Liver (tissue), 9 donors: ENCODE measurements around the gene CEP131. TPM values are rescaled to one million over a fixed set of nuclear protein-coding genes. Genes with fewer than 3 reads are reported as not detected.
A peak's percentile ranks its signal among the peaks of the same experiment; 100 is the strongest.

ENCODE experiments used
- DNase-seq: peaks from one replicate; pipeline ENCODE4 v3.0.0-alpha.2; 2017; ENCODE audit warnings: low spot score
- H3K27ac ChIP-seq, 2 donors: one replicate each; pipeline ENCODE4 v1.7.0; 2013; ENCODE audit warnings: inconsistent platforms in 2 of 2, low read length in 2 of 2, control low read depth in 1 of 2, low read depth in 1 of 2, mild to moderate bottlenecking in 1 of 2
- H3K27me3 ChIP-seq, 4 donors: one replicate each; pipeline versions ENCODE4 v1.6.1 to v1.7.0; 2013; ENCODE audit warnings: low read length in 3 of 4, inconsistent platforms in 1 of 4, mild to moderate bottlenecking in 1 of 4, moderate library complexity in 1 of 4; ENCODE audit not compliant: control insufficient read depth in 4 of 4, insufficient read depth in 4 of 4
- H3K36me3 ChIP-seq, 4 donors: one replicate each; pipeline versions ENCODE4 v1.6.1 to v1.7.0; 2013; ENCODE audit warnings: low read length in 3 of 4, mild to moderate bottlenecking in 3 of 4, low read depth in 1 of 4, moderate library complexity in 1 of 4; ENCODE audit not compliant: control insufficient read depth in 4 of 4, insufficient read depth in 3 of 4
- H3K4me1 ChIP-seq, 4 donors: one replicate each; pipeline versions ENCODE4 v1.6.1 to v1.7.0; 2013; ENCODE audit warnings: low read length in 3 of 4, mild to moderate bottlenecking in 3 of 4, moderate library complexity in 1 of 4; ENCODE audit not compliant: control insufficient read depth in 4 of 4, insufficient read depth in 4 of 4
- H3K4me3 ChIP-seq, 3 donors: one replicate each; pipeline versions ENCODE4 v1.6.1 to v1.7.0; 2013; ENCODE audit warnings: low read length in 3 of 3, control low read depth in 1 of 3, low read depth in 1 of 3, mild to moderate bottlenecking in 1 of 3
- H3K9ac ChIP-seq, 2 donors: one replicate each; pipeline ENCODE4 v1.7.0; 2013; ENCODE audit warnings: low read length in 2 of 2, mild to moderate bottlenecking in 2 of 2, moderate library complexity in 2 of 2, control low read depth in 1 of 2, low read depth in 1 of 2
- H3K9me3 ChIP-seq, 4 donors: one replicate each; pipeline versions ENCODE4 v1.6.1 to v1.7.0; 2013; ENCODE audit warnings: low read length in 3 of 4; ENCODE audit not compliant: control insufficient read depth in 4 of 4
- ATF3 ChIP-seq: IDR thresholded peaks from 2 replicates; pipeline ENCODE4 v1.6.1; 2016; ENCODE audit warnings: antibody characterized with exemption
- CTCF ChIP-seq: fragments of 150-350 bp; IDR thresholded peaks from 2 replicates; pipeline ENCODE4 v1.5.1; 2017; ENCODE audit warnings: improper control_type of control experiment, low read depth, low read length; ENCODE audit not compliant: missing input control
- EGR1 ChIP-seq, 2 donors: IDR thresholded peaks; 2 replicates each; pipeline ENCODE4 v1.6.1; 2016 to 2018; ENCODE audit warnings: antibody characterized with exemption in 2 of 2, low read depth in 2 of 2
- FOXA1 ChIP-seq: IDR thresholded peaks from 2 replicates; pipeline ENCODE4 v1.6.1; 2016; ENCODE audit warnings: antibody characterized with exemption
- FOXA2 ChIP-seq: IDR thresholded peaks from 2 replicates; pipeline ENCODE4 v1.6.1; 2016; ENCODE audit warnings: antibody characterized with exemption
- GABPA ChIP-seq, 2 donors: IDR thresholded peaks in 1 of 2; conservative IDR thresholded peaks in 1 of 2; 2 replicates each; pipeline ENCODE4 v1.6.1; 2016; ENCODE audit warnings: antibody characterized with exemption in 2 of 2, mild to moderate bottlenecking in 1 of 2, moderate library complexity in 1 of 2
- HNF4G ChIP-seq: IDR thresholded peaks from 2 replicates; pipeline ENCODE4 v1.6.1; 2016; ENCODE audit warnings: antibody characterized with exemption
- JUND ChIP-seq, 2 donors: IDR thresholded peaks; 2 replicates each; pipeline ENCODE4 v1.6.1; 2016; ENCODE audit warnings: antibody characterized with exemption in 2 of 2
- NR2F2 ChIP-seq: IDR thresholded peaks from 2 replicates; pipeline ENCODE4 v1.6.1; 2016; ENCODE audit warnings: antibody characterized with exemption
- RAD21 ChIP-seq, 2 donors: IDR thresholded peaks; 2 replicates each; pipeline ENCODE4 v1.6.1; 2016; ENCODE audit warnings: antibody characterized with exemption in 2 of 2, mild to moderate bottlenecking in 2 of 2
- TAF1 ChIP-seq: conservative IDR thresholded peaks from 2 replicates; pipeline ENCODE4 v1.6.1; 2016; ENCODE audit warnings: antibody characterized with exemption, mild to moderate bottlenecking
- YY1 ChIP-seq: IDR thresholded peaks from 2 replicates; pipeline ENCODE4 v1.6.1; 2016; ENCODE audit warnings: antibody characterized with exemption, mild to moderate bottlenecking
- ZBTB33 ChIP-seq: IDR thresholded peaks from 2 replicates; pipeline ENCODE4 v1.6.1; 2016; ENCODE audit warnings: antibody characterized with exemption
- WGBS: extraction: QIAGEN DNeasy Blood & Tissue Kit; methylation state at CpG from one replicate; pipeline ENCODE4 v1.1.7; 2013; 5-methylcytosine and 5-hydroxymethylcytosine counted together
- polyA plus RNA-seq, 2 donors: library from polyadenylated mRNA; stranded (reverse) in 1 of 2; unstranded in 1 of 2; fragments of 200-250 nt in 1 of 2; fragments of >200 nt in 1 of 2; fragmentation: Nextera tagmentation in 1 of 2; extraction: Ambion mirVana in 1 of 2; gene quantifications; one replicate each; pipeline versions ENCODE4 v1.2.1 to v1.2.3, GENCODE V29; 2013 to 2015
- total RNA-seq, 2 donors: library from RNA; depleted of rRNA; stranded (reverse); fragments of >200 nt; gene quantifications; one replicate each; pipeline ENCODE4 v1.2.3, GENCODE V29; 2014
- donor health status: healthy.
- donor health status: healthy.
- donor health status: healthy.
- donor health status: healthy.
- donor health status: healthy.

The CEP131 gene
- total and polyA plus RNA-seq, 4 donors = 0.71 to 6.3 (median 2.2) TPM

GRCh38 chr17:81203136-81203535 is 19.6 kb downstream of the CEP131 start:
- TF ChIP-seq EGR1 (IDR thresholded peaks at IDR 0.05; ENCODE audit: low read depth in 2 of 2) = no peak
- TF ChIP-seq YY1 = no peak
- no peak for TF ChIP-seq GABPA (IDR thresholded peaks at IDR 0.05 in 1 of 2, conservative IDR thresholded peaks at IDR 0.05 in 1 of 2)
- no peak for TF ChIP-seq FOXA1
- no peaks in the 10 kb centered on the region for H3K36me3 ChIP-seq
- H3K4me1 ChIP-seq = no peaks in the 10 kb centered on the region
- WGBS = 97% methylated on average over 20 of the region's 20 CpGs
- H3K9ac ChIP-seq = no peak overlapping the region
- H3K27ac ChIP-seq = no peak overlapping the region
- H3K4me3 ChIP-seq = no peak overlapping the region
- no peak for DNase-seq
- H3K9me3 ChIP-seq = no peaks in the 10 kb centered on the region
- no peaks in the 10 kb centered on the region for H3K27me3 ChIP-seq

- Histone ChIP-seq H3K4me3 (no peak overlapping the region), H3K9ac (no peak overlapping the region), H3K36me3 (no peaks in the 10 kb centered on the region), H3K9me3 (no peaks in the 10 kb centered on the region), H3K4me1 (no peaks in the 10 kb centered on the region), H3K27ac (no peak overlapping the region), H3K27me3 (no peaks in the 10 kb centered on the region)
- DNase-seq = no peak
- 98% methylated on average over 10 of the region's 10 CpGs for WGBS
- TF ChIP-seq HNF4G = no peak
Measured at GRCh38 chr17:81202318-81202717, 20.4 kb downstream of the CEP131 start.

- Histone ChIP-seq H3K36me3 (no peaks in the 10 kb centered on the region), H3K27ac (no peak overlapping the region), H3K4me1 (no peaks in the 10 kb centered on the region)
Measured at GRCh38 chr17:81200695-81201580, 21.8 kb downstream of the CEP131 start.

GRCh38 chr17:81200201-81200600 is 22.6 kb downstream of the CEP131 start:
- H3K27ac ChIP-seq = no peak overlapping the region
- TF ChIP-seq FOXA1 = no peak
- no peak for TF ChIP-seq ZBTB33
- TF ChIP-seq HNF4G = no peak
- TF ChIP-seq GABPA (IDR thresholded peaks at IDR 0.05 in 1 of 2, conservative IDR thresholded peaks at IDR 0.05 in 1 of 2) = no peak
- no peak for TF ChIP-seq JUND (IDR thresholded peaks at IDR 0.05)
- TF ChIP-seq TAF1 = no peak
- no peak for TF ChIP-seq NR2F2
- TF ChIP-seq YY1 = no peak
- no peak for TF ChIP-seq CTCF
- no peak for TF ChIP-seq FOXA2
- no peak for TF ChIP-seq ATF3

More at GRCh38 chr17:81200695-81201580, 21.8 kb downstream of the CEP131 start:
- peak; percentile 51 for DNase-seq
- 73% methylated on average over 27 of the region's 27 CpGs for WGBS
- TF ChIP-seq RAD21 (IDR thresholded peaks at IDR 0.05) (peak; percentile 70 to 78), CTCF (peak; percentile 70), NR2F2 (no peak)
- no peak overlapping the region for H3K4me3 ChIP-seq
- no peaks in the 10 kb centered on the region for H3K27me3 ChIP-seq
- no peaks in the 10 kb centered on the region for H3K9me3 ChIP-seq
- no peak overlapping the region for H3K9ac ChIP-seq

More at GRCh38 chr17:81200201-81200600, 22.6 kb downstream of the CEP131 start:
- H3K4me1 ChIP-seq = no peaks in the 10 kb centered on the region
- no peaks in the 10 kb centered on the region for H3K36me3 ChIP-seq
- DNase-seq = no peak
- H3K9me3 ChIP-seq = no peaks in the 10 kb centered on the region
- H3K27me3 ChIP-seq = no peaks in the 10 kb centered on the region
- WGBS = 93% methylated on average over 18 of the region's 18 CpGs
- no peak overlapping the region for H3K4me3 ChIP-seq
- H3K9ac ChIP-seq = no peak overlapping the region
